Activated T-cell treated with anti-CD3 and anti-CD28 coated beads for 24 hours (primary cell): ENCODE data around the gene CHRNE.

Experiments used
- DNase-seq: peaks from one replicate; pipeline ENCODE4 v3.0.0-alpha.2; 2020; ENCODE audit warnings: low read depth

Gene CHRNE

GRCh38 chr17:4903051-4903818 lies at the start of gene CHRNE:
CHRNE (minus strand) TSS chr17:4903098; CDS start chr17:4903063, 35 bp downstream.
- peak; percentile 69 for DNase-seq

GRCh38 chr17:4951486-4951885 lies 48.6 kb upstream of the CHRNE start:
- DNase-seq, result no peak

- DNase-seq, result no peak
Measured at GRCh38 chr17:4950746-4951204, 47.9 kb upstream of the CHRNE start, which contains the start of gene ENO3. ENO3 (plus strand) TSS chr17:4951119; CDS start chr17:4951830, 711 bp downstream.

DNA sequence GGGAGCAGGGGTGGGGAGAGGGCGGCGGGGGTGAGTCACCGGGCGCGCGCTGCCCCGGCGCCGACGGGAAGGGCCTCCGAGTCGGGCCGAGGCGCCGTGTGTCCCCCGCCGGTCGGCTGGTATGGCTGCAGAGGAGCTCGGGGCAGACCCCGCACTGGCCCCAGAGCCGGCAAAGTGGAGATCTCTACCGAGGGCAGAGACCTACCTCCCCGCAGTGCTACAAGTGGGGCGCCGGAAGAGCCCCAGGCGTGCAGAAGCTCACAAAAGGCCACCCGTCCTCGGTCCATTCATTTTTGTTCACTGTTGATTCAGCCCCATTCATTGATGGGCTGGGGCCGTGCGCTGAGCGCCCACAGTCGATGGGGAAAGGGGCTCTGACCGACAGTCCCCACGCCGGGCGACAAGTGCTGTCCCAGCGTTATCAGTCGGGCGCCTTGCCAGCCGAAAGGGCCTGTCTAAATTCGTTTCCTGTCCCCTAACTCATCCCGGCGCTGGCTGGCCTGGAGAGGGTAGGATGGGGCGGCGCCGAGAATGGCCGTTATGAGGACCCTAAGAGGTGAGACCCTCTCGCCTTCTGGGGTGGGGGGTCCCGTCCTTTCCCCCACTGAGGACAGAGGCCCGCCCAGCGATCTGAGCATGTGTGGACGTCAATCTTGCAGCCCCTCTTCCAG lies 47.3 kb upstream of the CHRNE start:
- no peak for DNase-seq

GRCh38 chr17:4949321-4950074 lies 46.6 kb upstream of the CHRNE start:
- DNase-seq, result peak; percentile 64

DNA sequence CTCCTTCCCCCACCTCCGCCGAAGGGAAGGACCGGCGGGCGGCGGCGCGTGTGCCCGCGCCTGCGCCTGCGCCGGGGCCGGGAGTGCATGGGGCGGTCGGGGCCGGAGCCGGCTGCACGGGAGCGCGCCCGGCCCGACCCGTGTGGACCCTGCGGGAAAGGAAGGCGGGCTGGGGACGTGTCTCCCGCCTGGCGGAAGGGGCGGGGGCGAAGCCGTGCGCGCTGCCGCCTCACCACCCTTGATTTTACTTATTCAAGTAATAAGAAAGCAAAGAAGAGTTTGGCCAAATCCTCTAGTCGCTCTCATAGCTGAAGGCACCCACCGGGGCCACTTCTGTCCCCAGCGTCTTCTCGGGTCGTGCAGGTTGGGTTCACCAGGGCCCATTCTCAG lies 46.0 kb upstream of the CHRNE start:
- peak; percentile 77 for DNase-seq

- peak; percentile 88 for DNase-seq
Measured at GRCh38 chr17:4948166-4948930, 45.5 kb upstream of the CHRNE start, which contains the start of gene PFN1. PFN1 (minus strand) TSS chr17:4948530; CDS start chr17:4948394, 136 bp downstream.

DNA sequence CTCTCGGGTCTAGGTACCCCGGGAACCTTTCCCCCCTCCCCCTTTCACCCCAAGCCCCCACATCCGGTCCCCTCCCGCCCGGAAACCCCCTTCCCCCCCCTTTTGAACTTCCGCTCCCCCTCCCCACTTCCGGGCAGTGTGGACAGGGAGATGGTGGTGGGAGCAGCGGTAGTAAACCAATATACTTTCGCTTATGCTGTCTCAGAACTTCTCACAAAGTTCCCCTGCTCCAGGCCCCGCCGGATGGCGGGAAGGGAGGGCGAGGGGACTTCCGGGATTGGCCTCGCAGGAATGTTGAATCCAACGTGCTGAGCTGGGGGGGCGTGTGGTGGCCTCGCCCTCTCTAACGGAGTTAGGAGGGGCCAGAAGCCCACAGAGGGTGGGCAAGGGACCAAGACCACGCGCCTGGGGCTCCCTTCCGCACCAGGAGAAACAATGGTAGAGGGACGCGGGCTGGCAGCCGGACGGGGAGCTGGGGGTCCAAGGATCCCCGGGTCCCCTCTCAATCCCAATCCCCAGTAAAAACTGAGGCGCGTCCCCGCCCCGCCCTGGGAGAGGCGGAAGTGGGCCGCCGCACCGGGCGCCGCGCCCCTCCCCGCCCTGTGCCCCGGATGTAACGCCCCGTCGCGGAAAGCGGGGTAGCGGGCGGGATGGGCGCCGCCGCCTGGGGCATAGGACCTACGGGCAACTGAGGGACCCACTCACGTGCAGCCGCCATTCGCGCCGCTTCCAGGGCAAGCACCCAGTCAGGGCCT lies 44.7 kb upstream of the CHRNE start:
- peak; percentile 62 for DNase-seq

DNA sequence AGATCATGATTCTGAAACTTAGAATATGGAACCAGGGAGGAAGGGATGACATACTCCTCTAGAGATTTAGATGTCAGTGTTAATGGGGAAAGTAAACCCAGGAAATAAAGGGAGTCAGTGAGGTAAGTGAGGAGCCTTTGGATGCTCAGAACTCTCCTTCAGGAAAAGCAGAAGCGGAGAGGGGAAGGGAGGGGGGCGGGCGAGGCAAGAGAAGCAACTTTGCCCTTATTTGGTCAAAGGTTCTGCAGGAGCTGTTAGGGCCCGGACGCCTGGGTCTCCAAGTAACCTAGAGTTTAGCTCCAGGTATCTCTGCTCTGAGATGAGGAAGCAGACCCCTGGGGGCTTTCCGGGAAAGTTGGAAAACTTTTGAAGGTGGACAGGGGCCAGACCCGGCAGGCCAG lies 44.1 kb upstream of the CHRNE start:
- no peak for DNase-seq

- DNase-seq, result no peak
Measured at GRCh38 chr17:4946312-4946976, 43.5 kb upstream of the CHRNE start.

DNA sequence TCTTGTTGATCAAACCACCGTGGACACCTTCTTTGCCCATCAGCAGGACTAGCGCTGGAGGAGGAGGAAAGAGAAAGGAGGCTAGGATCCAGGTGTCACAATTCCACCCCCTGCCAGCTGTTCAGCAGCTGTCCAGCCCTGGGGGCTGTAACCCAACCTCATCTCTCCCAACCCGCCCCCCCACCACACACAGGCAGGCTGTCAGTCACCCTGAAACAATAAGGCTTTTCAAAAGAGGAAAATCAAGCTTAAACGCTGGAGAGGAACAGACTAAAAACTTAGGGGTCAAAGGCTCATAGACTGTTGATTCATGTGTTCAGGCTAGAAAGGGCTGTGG lies 43.0 kb upstream of the CHRNE start:
- no peak for DNase-seq

GRCh38 chr17:4945176-4945943 lies 42.5 kb upstream of the CHRNE start:
- peak; percentile 84 for DNase-seq

DNA sequence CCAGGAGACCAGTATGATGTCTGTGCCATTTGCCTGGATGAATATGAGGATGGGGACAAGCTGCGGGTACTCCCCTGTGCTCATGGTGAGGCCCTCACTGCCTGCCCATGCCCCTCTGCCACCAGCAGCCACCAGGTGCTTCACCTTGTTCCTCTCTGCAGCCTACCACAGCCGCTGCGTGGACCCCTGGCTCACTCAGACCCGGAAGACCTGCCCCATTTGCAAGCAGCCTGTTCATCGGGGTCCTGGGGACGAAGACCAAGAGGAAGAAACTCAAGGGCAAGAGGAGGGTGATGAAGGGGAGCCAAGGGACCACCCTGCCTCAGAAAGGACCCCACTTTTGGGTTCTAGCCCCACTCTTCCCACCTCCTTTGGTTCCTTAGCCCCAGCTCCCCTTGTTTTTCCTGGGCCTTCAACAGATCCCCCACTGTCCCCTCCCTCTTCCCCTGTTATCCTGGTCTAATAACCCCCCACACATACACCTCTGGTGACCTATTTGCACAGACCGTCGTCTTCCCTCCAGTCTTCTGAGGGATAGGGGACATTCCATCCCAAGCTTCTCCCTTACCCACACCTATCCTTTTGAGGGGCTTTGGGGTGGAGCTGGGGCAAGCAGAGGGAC lies 41.8 kb upstream of the CHRNE start:
- no peak for DNase-seq

GRCh38 chr17:4944163-4944553 lies 41.3 kb upstream of the CHRNE start:
- no peak for DNase-seq

DNA sequence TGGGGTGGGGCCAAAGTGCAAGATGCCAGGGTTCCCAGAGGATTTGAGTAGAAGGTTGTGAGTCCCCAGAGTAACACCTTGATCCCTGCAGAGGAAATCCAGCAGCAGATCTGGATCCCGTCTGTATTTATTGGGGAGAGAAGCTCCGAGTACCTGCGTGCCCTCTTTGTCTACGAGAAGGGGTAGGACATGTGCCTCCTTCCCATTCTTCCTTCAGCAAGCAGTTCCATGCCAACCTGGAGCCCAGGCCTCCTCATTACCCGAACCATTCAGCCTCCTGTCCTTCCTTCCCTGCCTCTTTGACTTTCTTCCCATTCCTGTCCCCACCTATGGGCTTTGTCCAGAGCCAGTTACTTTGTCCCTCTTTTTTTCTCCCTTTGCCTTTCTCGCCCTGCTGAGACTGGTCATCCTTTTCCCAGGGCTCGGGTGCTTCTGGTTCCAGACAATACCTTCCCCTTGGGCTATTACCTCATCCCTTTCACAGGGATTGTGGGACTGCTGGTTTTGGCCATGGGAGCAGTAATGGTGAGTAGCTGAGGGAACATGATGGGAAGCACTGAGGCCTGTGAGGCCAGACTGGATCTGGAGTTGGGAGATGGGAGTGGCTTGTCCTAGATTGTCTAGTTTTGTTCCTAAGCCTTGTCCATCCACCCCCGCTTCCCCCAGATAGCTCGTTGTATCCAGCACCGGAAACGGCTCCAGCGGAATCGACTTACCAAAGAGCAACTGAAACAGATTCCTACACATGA lies 40.0 kb upstream of the CHRNE start:
- no peak for DNase-seq

DNA sequence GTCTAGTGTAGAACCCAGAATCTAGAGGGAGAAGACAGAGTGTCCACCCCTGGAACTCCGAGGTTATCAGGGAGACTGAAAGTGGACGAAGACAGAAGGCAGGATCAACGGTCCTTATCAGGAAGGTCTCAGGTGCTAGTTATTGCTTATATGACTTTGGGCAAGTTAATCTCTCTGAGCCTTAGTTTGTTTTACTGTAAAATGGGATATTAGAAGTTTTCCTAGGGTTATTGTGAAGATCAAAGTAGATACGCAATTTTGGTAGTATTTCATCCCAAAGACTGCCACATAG lies 38.4 kb upstream of the CHRNE start:
- no peak for DNase-seq

GRCh38 chr17:4940555-4941318 lies 37.8 kb upstream of the CHRNE start:
- no peak for DNase-seq
